Left hindlimb (tissue), 1 donor: ENCODE results near the gene TBX10.
A peak's percentile ranks its signal among the peaks of the same experiment; 100 is the strongest.
"Not testable (repeated sequence)": the region's sequence is repeated elsewhere in the genome, so short reads cannot be mapped to it uniquely, and the experiment has no call there.

ENCODE experiments used
- DNase-seq: peaks from one replicate; pipeline ENCODE4 v3.0.0-alpha.2; 2018

The TBX10 gene

DNA sequence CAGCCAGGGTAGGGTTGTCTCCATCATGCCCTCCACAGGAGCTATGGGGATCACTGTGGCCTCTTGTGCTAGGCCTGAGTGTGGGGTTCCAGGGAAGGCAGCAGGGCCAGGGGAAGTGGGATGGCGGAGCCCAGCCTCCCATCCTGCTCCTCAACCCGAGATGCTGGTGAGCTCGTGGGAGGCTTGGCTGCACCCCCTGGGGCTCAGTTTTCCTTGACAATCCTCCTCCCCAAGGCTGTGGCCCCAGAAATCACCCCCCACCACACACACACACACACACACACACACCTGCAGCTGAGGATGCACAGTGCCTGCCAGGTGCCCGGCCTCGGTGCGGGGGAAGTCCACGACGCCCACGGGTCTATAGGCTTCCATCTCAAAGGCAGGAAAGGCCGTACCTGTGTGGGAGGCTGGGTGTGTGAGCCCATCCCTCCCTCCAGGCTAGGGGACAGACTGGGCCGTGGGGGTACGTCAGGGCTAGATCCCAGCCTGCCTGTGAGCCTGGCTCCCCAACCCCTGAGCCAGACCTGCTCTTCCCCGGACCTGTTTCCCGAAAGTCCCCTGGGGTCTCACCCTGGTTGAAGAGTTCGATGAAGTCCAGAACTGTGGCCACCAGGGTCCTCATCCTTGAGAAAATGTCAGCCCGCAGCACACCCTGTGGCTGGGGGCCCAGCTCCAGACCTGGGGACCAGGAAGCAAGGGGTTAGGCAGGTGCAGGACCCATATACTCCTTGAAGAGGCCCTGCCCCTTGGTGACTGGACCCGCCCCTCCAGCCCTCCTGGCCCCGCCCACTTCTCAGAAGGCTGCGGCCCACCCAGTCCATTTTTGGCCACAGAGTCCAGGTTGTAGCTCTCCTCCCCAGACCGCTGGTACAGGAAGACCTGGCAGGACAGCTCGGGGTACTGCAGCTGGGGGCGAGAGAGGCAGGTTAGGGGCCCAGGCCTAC lies 5.2 kb upstream of the TBX10 start:
- no peak for DNase-seq

DNA sequence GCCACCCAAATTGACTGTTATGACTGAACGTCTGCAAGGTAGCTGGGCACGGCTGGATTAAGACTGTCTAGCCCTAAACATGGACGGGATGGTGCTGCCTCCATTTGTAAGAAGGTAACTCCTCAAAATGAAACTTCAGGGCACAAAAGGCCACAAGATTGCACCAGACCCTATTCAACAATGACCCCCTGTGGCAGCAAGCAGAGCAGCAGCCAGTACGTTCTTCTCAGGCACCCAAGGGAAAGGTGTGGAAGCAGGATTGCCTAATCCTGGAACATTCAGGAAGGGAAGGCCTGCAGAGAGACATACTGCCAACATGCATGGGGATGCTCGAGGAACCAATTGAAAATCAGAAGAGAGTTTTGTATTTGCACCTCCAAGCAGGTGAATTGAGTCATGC lies 4.5 kb upstream of the TBX10 start:
- no peak for DNase-seq

DNA sequence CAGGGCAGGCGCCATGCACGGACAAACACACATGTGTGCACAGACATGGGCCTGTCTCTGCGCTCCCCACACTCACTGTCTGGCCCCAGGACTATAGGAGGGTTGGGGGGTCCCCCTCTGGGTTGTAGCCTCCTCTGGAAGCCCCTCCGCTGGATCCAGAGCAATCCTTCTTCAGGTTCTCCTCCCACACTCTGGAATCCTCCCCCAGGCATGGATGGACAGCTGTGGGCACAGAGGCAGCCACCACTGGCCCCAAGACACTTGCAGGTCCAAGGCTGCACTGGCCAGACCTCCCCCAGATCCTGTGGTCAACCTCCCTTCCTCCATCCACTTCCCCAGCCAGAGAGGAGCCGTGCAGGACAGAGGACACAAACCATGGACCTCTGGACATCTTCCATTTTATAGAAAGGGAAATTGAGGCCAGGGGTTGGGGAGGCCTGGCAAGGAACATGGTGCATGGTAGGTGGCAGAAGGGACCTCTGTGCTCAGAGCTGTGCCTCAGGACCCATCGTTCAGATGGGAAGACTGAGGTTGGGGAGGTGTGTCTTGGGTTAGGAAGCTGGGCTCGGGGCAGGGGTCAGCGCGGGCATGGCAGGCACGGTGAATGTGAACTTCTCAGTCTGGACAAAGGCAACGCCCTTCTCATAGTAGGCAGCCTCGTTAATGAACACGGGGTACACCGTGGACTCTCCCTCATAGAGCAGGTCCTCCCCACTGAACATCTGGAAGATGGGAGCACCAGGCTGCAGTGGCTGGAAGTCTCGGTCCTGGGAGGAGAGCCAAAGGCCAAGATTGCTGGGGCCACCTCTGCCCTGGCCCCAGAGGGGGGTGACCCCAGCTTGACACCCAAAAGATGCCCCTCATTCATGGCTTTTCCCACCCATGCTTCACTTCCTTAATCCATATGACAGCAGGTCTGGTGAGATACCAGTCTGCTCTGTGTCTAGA lies 2.9 kb upstream of the TBX10 start:
- DNase-seq: no peak

DNA sequence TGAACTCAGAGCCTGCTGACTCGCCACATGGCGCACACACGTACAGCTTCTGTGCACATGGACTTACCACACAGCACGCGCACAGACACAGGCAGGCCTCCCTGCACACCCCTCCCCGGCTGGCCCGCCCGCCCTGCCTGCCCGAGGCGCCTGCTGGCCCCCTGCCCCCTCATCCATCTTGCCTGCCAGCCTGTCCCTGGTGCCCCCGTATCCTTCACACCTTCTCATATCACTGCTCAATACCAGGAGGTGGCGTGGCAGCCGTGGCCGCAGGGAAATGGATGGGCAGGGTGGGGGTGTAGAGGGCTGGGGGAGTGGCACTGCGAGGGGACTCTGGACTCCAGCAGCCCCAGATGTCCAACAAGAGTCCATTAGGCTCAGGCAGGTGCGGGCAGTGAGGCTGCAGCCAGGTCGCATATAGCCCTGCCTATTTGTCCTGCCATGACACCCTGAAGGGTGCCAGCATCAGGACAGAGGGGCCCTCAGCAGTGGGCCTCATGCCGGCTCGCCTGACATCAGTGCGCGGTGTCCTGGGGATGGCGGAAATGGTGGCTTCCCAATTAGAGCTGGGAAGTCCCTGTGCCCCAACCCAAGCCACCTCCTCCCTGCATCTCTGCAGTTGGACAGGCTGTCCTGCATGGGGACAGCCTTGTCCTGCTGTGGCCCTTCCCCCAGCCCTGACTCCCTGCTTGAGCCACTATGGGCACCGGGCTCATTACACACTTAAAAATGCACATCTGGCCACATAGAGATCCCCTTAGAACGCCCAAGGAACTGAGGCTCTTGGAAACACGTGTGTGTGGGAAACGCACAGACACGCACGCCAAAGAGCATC lies 2.0 kb upstream of the TBX10 start:
- DNase-seq: no peak

DNA sequence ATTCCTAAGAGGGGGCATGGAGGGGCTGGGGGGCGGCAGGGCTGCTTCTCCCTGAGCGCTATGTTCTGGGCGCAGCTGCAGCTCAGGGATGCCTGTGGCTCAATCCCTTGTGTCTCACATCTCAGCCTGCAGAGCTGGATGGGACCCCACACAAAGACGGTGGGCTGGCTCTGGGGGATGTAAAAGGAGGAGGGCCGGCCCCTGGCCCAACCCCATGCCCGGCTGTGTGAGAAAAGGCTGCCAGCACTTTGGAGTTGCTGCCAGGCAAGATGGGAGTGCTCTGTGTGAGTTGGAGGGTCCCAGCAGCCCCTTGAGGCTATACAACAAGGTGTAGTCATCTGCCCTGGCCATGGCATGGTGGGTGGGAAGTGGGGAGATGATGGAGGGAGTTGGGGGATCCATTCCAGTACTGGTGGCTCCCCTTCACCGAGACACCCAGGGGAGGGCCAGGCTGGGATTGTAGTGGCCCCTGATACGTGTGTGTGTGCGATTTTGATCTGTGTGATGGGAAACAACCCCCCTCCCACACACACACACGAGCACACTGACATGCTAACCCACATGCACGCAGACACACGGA lies 1.3 kb upstream of the TBX10 start:
- DNase-seq: no peak

DNA sequence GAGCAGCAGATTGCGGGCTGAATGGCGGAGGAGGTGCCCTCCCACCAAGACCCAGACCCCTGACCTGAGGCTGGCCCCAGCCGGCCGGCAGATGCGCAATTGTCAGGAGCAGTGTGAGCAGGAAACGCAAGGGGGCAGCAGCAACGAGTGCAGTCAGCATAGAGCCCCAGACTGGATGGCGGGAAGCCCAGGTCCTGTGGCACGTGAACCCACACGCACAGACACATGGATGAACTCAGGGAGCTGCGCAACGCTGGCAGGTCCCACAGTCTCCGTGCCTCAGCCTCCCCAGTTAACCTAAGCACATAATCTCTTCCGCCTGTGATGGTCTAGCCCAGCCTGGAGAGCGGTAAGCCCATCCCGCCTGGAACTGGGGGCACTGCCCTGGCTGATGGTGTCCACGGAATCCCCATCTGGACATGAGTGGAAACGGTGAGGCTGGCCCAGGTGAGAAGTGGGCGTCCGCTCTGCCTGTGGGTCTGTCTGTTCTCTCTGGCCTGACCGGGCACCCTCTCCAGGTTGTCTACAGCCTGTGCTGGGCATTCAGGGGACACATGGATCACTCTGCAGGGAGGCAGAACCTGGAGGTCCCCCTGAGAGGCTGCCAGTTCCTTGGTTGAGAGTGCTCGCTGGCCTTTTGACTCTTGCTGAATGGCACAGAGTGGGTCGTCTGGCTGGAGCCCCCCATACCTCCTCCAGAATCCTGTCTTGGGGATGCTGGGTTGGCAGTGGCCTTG lies 626 bp upstream of the TBX10 start:
- DNase-seq: peak; percentile 64

DNA sequence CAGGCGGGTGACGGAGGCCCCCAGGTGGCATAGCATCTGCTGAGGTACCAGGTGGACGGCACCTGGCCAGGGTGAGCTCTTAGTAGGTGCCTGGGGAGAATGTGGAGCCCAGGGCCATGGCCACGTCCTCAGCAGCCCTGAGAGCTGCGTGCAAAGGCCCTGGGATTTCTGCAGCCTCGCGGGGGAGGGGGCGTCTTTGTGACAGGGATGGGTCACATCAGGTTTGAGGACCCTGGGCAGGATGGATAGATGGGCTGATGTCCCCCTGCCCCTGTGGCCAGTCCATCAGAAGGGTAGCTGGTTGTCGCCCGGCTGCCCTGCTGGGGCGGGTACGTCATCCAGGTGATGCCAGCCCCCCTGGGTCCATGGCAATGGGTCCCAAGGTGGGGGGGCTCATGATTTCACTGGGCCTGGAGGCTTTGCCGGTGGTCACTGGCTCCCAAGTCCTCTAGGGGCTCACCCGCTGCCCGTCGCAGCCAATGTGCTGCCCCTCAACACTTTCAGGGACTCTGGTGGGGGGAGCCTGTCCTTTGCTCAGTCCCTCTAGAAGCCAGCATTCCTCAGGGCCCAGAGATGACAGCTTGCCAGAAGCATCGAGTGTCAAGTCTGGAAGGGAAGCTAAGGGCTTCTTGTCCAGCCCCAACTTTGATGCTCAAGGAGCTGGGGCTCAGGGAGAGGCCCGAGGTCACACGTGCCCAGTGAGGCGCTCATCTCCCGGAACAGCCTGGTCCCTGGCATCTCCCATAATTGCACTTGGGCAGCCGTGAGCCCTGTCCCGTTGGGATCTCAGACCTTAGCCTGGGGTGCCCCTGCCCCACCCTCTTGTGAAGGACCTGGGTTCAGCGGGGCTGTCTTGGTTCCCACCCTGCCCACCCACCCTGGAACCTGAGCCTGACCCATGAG lies 777 bp downstream of the TBX10 start:
- no peak for DNase-seq

DNA sequence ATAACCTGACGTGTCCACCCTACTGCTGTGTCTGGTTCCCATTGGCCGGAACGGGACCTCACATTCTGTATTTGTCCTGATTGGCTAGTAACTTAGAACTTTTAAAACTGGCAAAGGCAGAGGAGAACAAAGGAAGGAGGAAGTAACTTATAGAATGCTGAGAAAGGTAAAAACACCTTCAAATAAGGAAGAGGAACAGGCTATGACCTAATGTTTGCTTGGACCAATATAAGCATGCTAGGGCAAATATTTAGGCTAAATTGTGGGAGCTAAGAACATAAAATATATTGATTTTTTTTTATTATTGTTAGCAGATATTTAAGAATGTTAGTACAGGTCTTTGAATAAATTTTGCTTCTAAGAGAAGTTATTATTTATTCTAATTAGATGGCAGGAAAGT lies 2.1 kb downstream of the TBX10 start:
- DNase-seq: not testable (repeated sequence)

DNA sequence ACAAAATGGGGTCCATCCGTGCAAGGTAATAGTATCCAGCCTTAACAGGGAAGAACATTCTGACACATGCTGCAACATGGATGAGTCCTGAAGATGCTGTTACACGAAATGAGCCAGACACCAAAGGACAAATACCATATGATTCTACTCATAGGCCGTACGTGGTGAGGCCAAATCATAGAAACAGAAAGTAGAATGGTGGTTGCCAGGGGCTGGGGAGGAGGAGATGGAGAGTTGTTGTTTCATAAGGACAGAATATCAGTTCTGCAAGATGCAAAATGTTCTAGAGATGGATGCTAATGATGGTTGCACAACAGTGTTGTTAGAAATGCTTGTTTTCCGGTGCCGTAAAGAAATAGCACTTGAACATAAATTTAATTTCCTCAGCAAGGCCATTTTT lies 2.6 kb downstream of the TBX10 start:
- no peak for DNase-seq

DNA sequence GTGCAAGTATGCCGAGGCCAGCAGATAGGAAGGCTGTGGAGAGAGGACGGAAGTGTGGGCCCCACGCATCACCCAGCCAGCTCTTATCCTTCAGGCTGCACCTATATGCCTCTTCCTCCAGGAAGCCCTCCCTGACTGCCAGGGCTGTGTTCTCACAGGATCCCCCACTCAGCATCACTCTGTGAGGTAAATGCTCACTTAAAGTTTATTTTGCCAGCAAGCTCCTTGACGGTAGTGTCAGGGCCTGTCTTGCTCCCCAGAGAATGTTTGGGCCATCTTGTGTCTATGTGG lies 4.4 kb downstream of the TBX10 start:
- DNase-seq: peak; percentile 14

DNA sequence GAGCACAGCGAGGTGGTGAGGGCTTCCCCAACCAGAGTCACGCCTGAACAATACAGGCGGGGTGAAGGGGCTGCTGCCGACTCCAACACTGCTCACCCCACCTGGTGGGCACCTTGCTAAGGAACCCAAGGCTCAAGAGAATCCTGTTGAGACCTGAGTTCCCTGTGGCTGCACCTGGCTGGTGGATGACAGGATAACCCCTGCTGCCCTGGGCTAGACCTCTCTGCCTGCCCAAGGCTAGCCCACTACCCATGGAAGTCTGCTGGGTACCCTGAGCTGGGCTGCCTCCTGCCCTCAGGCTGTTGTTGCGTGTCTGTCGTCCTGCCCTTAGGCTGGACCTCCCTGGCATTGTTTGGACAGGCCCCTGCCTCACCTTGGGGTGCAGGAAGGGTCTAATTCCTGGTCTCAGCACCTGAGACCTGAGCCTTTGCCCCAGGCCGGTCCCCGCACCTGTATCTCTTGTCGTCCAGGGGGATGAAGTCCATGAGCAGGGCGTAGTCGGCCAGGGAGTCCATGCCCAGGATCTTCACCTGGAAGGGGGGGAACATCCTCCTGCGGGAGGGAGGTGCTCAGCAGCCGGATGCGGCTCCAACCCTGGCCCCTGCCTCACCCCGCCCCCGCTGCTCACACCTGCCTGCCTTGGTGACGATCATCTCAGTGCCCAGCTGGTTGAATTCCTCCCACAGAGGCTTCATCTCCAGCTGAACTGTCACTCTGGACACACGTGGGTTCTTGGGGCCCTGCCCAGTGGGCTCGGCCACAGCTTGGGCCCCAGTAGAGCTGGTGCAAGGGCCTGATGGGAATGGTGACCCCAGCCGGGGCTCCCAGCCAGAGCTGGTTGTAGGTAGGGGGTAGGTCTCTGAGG lies 5.0 kb downstream of the TBX10 start:
- DNase-seq: peak; percentile 22

DNA sequence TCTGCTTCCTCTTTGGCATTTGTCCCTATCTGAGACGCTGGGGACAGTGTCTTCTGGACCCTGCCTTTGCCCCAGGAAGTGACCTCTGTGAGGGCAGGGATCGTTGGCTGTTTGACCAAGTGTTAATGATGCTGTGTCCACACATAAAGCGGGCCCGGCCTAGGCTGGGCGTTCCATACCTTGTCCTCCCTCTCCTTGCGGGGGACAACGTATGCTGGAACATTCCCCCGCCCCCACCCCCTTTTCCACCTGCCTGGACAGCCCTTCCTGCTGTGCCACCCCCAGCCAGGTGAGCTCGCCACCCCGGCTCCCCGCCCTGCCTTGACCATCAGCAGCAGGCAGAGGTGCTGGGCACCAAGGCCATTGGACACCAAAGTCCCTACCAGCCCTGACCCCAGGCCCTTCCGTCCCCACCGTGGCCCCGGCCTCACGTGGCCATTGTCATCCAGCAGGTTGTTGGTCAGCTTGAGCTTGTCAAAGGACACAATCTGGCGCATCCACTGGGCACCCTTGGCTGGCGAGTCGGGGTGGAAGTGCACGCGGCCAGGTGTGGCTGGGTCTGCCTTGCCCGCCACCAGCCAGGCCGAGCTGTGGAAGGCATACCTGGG lies 5.7 kb downstream of the TBX10 start:
- peak; percentile 28 for DNase-seq

DNA sequence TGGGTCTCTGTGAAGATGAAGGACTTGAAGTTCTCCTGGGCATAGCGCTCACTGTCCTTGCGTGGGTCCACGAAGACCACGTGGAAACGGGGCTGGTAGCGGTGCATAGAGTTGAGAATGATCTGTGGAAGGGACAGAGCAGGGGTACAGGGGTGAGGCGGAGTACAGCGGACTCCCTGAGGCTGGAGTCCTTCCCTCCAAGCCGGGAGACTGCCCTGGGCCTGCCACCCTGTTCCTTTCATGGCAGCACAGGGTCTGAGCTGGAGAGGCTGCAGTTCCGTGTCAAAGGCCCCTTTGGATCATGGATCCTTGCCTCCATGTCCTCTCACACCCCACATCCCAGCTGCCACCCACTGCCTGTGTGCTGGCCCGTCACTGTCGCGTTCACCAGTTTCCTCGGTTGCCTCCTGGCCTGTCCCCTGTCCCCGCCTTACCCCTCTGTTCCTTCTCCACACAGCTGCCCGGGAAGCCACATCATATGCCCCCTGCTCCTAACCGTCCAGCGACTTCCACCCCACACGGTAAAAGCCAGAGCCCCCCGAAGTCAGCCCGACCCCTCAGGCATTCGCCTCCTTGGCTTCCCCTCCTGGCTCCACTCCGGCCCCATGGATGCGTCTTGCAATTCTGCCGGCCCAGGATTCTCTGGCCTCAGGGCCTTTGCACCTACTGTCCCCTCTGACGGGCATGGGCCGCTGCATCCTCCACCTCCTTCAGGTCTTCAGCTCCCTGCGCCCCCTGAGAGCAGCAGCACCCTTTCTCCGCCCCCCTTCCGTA lies 6.4 kb downstream of the TBX10 start:
- peak; percentile 26 for DNase-seq

DNA sequence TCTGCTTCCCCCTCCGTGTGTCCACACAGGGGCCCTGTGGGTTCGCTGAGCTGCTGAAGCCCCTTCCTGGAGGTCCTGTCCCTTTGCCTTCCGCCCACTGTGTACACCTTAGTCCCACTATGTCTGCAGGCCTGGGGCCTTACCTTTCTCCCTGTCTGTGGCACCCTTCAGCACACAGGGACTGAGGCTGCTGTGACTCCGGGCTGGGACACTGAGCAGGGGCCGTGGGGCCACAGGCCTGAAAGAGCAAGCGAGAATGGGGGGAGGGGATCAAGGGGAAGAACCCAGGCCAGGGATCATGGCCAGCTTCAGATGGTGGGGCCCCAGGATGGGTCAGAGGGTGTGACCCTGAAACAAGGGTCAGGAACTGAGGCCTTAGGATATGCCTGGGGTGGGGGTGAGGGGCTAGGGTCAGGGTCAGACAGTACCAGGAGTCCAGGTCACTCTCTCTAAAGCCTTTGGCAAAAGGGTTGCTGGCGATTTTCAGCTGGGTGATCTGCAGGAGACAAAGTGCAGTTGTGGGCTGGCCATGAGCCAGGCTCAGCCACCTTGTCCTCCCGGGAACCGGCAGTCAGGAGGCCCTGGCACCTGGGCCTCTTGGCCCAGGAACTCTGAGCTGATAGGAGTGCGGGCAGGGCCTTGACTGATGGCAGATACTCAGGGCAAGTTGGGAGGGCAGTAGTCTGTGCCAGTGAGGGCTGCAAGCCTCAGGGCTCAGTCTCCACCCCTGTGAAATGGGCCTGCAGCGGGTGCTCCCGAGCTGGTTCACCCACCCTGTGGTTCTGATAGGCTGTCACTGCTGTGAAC lies 7.2 kb downstream of the TBX10 start:
- peak; percentile 29 for DNase-seq

DNA sequence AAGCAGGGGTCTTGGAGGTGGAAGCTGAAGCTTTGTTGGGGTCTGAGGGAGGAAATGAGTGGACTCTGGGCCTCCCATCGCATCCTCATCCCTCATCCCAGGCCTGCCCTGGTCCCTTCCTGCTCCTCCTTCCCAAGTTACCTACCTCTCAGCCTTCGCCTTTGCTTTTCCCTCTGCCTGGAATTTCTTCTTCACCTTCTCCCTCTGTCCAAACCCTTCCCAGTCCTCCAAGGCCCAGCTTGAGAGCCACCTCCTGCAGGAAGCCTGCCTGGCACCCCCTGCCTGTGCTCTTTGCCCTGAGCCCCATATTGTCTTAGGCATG lies 7.7 kb downstream of the TBX10 start:
- no peak for DNase-seq

DNA sequence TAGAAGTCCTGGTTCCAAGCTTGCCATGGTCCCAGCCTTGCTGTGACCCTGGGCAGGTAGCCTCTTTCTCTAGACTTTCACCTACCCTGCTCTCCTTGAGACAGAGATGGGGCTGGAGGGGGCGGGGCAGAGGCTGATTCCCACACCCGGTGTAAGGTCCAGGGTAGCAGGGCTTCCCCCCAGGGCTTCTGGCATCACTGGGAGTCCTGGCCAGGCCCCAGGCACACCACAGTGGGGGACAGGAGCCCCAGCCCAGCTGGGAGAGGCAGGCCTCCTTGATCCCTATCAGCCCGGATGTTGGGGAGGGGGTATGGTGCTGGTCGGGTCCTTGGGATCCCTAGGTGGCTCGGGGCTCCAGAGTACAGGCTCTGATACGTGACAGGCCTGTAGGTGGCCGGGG lies 8.2 kb downstream of the TBX10 start:
- peak; percentile 32 for DNase-seq

DNA sequence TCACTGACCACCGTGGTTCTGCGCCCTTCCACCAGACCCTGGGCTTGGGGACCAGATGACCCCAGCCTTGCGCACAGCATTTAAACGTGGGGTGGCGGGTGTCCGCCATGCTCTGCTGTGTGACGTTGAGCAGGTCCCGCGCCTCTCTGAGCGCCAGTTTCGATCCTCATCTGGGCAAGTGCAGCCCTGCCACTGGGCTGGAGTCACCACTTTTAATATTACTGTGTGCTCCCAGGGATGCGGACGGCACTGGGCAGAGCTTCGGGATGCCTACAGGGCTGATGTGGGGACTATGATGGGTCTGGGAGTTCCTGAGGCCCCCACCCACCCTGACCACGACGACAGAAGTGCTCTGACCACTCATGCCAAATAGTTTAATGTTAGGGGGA lies 8.6 kb downstream of the TBX10 start:
- no peak for DNase-seq
